ENCODE data around the gene TXNL4A.
A peak's percentile ranks its signal among the peaks of the same experiment; 100 is the strongest.

- no peak for TF ChIP-seq CTCF (IDR thresholded peaks at IDR 0.05)
- peak in 1 of 2 donors; percentile 65 for TF ChIP-seq POLR2A (IDR thresholded peaks at IDR 0.05)
Measured at GRCh38 chr18:80009661-80010550, 21.5 kb upstream of the TXNL4A start.
